CD4-positive, alpha-beta memory T cell (primary cell): ENCODE results near the gene ANKRD33. TPM values are rescaled to one million over a fixed set of nuclear protein-coding genes. Genes with fewer than 3 reads are reported as not detected.

Experiments used
- CTCF ChIA-PET: fragments of 350-600 bp; sonication (Branson Sonifier 250); formaldehyde crosslinking; loops from one replicate; lab custom pipeline; 2021; ENCODE audit warnings: inconsistent platforms; ENCODE audit not compliant: partially characterized antibody; lab: Charles Lee
- POLR2A ChIA-PET: fragments of 350-600 bp; sonication (Branson Sonifier 250); formaldehyde crosslinking; loops from one replicate; lab custom pipeline; 2021; ENCODE audit not compliant: partially characterized antibody; lab: Charles Lee
- DNase-seq, 5 donors: peaks; one replicate each; pipeline versions ENCODE4 v3.0.0 to v3.0.0-alpha.2; 2020 to 2022; ENCODE audit warnings: mixed read lengths in 1 of 5
- H3K27ac ChIP-seq: one replicate; pipeline ENCODE4 v1.7.0; 2013; ENCODE audit warnings: low read depth, low read length
- H3K27me3 ChIP-seq: 2 replicates; pipeline ENCODE4 v1.7.0; 2013; ENCODE audit warnings: mild to moderate bottlenecking, low read length, moderate library complexity; ENCODE audit not compliant: insufficient read depth
- H3K36me3 ChIP-seq: 2 replicates; pipeline ENCODE4 v1.7.0; 2013; ENCODE audit warnings: mild to moderate bottlenecking, low read length, moderate library complexity; ENCODE audit not compliant: insufficient read depth
- H3K4me1 ChIP-seq: 2 replicates; pipeline ENCODE4 v1.7.0; 2013; ENCODE audit warnings: mild to moderate bottlenecking, low read length, moderate library complexity; ENCODE audit not compliant: insufficient read depth
- H3K4me3 ChIP-seq, 2 donors: one replicate each; pipeline ENCODE4 v1.7.0; 2013; ENCODE audit warnings: low read length in 2 of 2, mild to moderate bottlenecking in 1 of 2
- H3K9me3 ChIP-seq, 2 donors: one replicate each; pipeline ENCODE4 v1.7.0; 2013; ENCODE audit warnings: low read length in 2 of 2, control low read depth in 1 of 2; ENCODE audit not compliant: control insufficient read depth in 1 of 2
- H3K27ac Mint-ChIP-seq, 7 donors: one replicate each; pipeline ENCODE4 v1.8.0; 2020 to 2021; ENCODE audit warnings: mixed read lengths in 7 of 7, mild to moderate bottlenecking in 6 of 7, inconsistent platforms in 3 of 7, moderate library complexity in 3 of 7
- H3K27me3 Mint-ChIP-seq, 2 donors: one replicate each; pipeline ENCODE4 v1.8.0; 2020 to 2021; ENCODE audit warnings: mixed read lengths in 2 of 2
- H3K36me3 Mint-ChIP-seq, 2 donors: one replicate each; pipeline ENCODE4 v1.8.0; 2020 to 2021; ENCODE audit warnings: mixed read lengths in 2 of 2, inconsistent platforms in 1 of 2, mild to moderate bottlenecking in 1 of 2
- H3K4me1 Mint-ChIP-seq, 4 donors: one replicate each; pipeline ENCODE4 v1.8.0; 2020 to 2021; ENCODE audit warnings: mixed read lengths in 4 of 4, mild to moderate bottlenecking in 1 of 4
- H3K4me3 Mint-ChIP-seq, 8 donors: one replicate each; pipeline ENCODE4 v1.8.0; 2020 to 2021; ENCODE audit warnings: mixed read lengths in 8 of 8, mild to moderate bottlenecking in 7 of 8, moderate library complexity in 6 of 8, inconsistent platforms in 3 of 8
- H3K9me3 Mint-ChIP-seq, 8 donors: one replicate each; pipeline ENCODE4 v1.8.0; 2020 to 2021; ENCODE audit warnings: mixed read lengths in 8 of 8, mild to moderate bottlenecking in 5 of 8, inconsistent platforms in 3 of 8, moderate library complexity in 1 of 8
- intact Hi-C: fragments of 100-400 bp; cut with micrococcal nuclease; formaldehyde crosslinking; loops from one replicate; pipeline ENCODE4 v1.15.1; 2023
- polyA plus RNA-seq, 2 donors: library from polyadenylated mRNA; unstranded; fragments of 300-500 nt; fragmentation: Illumina TruSeq; gene quantifications; one replicate each; pipeline ENCODE4 v1.2.3, GENCODE V29; 2021
- total RNA-seq, 2 experiments: library from RNA; stranded (reverse); gene quantifications; one replicate each; pipeline ENCODE4 v1.2.3, GENCODE V29; 2021

The ANKRD33 gene
- total and polyA plus RNA-seq, 4 experiments from 2014 or later, result not detected

GRCh38 chr12:51863363-51863932 is 24.5 kb upstream of the ANKRD33 start:
- Mint-ChIP-seq H3K36me3 (no peaks in the 10 kb centered on the region), H3K27me3 (peaks cover 32 to 58% of the 10 kb centered on the region in 2 donors), H3K27ac (no peak overlapping the region), H3K9me3 (no peaks in the 10 kb centered on the region), H3K4me3 (peak overlapping the region in 5 of 8 donors; percentile 32 to 59 (median 49)), H3K4me1 (peaks cover 0 to 11% (median 8%) of the 10 kb centered on the region in 4 donors)
- DNase-seq, result no peak
- H3K4me3 ChIP-seq, result no peak overlapping the region
- H3K9me3 ChIP-seq, result no peaks in the 10 kb centered on the region
- peaks cover 24% of the 10 kb centered on the region for H3K27me3 ChIP-seq
- no peaks in the 10 kb centered on the region for H3K36me3 ChIP-seq
- intact Hi-C loops, result no loop called here
- CTCF ChIA-PET, result interaction anchor here (1.3 to 1.7 kb wide), 4 partner anchors 20 to 60 kb away, joined by 3 to 4 read pairs (median 4); no protein-coding TSS in a partner anchor
- no peak overlapping the region for H3K27ac ChIP-seq
- POLR2A ChIA-PET, result interaction anchor here (0.6 to 1.0 kb wide), 2 partner anchors 23 to 431 kb away, joined by 3 read pairs; no protein-coding TSS in a partner anchor
- peaks cover 9% of the 10 kb centered on the region for H3K4me1 ChIP-seq

- ChIA-PET CTCF (interaction anchor here (1.3 to 1.7 kb wide), 4 partner anchors 20 to 59 kb away, joined by 3 to 4 read pairs (median 4); no protein-coding TSS in a partner anchor), POLR2A (interaction anchor here (0.6 to 1.0 kb wide), 2 partner anchors 22 to 432 kb away, joined by 3 read pairs; no protein-coding TSS in a partner anchor)
- H3K36me3 Mint-ChIP-seq, result no peaks in the 10 kb centered on the region
- no peak overlapping the region for H3K27ac Mint-ChIP-seq
- Histone ChIP-seq H3K4me1 (peaks cover 9% of the 10 kb centered on the region), H3K36me3 (no peaks in the 10 kb centered on the region), H3K9me3 (no peaks in the 10 kb centered on the region), H3K4me3 (no peak overlapping the region), H3K27ac (no peak overlapping the region), H3K27me3 (peaks cover 31% of the 10 kb centered on the region)
- H3K9me3 Mint-ChIP-seq, result peaks cover 0 to 2% (median 0%) of the 10 kb centered on the region in 8 donors
- intact Hi-C loops, result no loop called here
- no peak for DNase-seq
- peak overlapping the region in 7 of 8 donors; percentile 17 to 72 (median 47) for H3K4me3 Mint-ChIP-seq
- H3K4me1 Mint-ChIP-seq, result peaks cover 0 to 17% (median 9%) of the 10 kb centered on the region in 4 donors
- H3K27me3 Mint-ChIP-seq, result peaks cover 37 to 62% of the 10 kb centered on the region in 2 donors
Observed at GRCh38 chr12:51863933-51864832, 23.7 kb upstream of the ANKRD33 start.

- H3K4me3 ChIP-seq, result no peak overlapping the region
- Mint-ChIP-seq H3K9me3 (peaks cover 0 to 2% (median 0%) of the 10 kb centered on the region in 8 donors), H3K4me1 (peaks cover 0 to 17% (median 10%) of the 10 kb centered on the region in 4 donors), H3K36me3 (no peaks in the 10 kb centered on the region), H3K27me3 (peaks cover 39 to 65% of the 10 kb centered on the region in 2 donors), H3K27ac (no peak overlapping the region), H3K4me3 (peak overlapping the region in 6 of 8 donors; percentile 17 to 72 (median 58))
- CTCF ChIA-PET, result interaction anchor here (1.5 to 1.6 kb wide), 2 partner anchors 21 to 41 kb away, joined by 3 to 4 read pairs; no protein-coding TSS in a partner anchor
- H3K27me3 ChIP-seq, result peaks cover 31% of the 10 kb centered on the region
- intact Hi-C loops, result no loop called here
- no peak for DNase-seq
- POLR2A ChIA-PET, result no interaction called here
- no peak overlapping the region for H3K27ac ChIP-seq
- H3K4me1 ChIP-seq, result peaks cover 9% of the 10 kb centered on the region
- H3K9me3 ChIP-seq, result no peaks in the 10 kb centered on the region
- H3K36me3 ChIP-seq, result no peaks in the 10 kb centered on the region
Observed at GRCh38 chr12:51864833-51865670, 22.9 kb upstream of the ANKRD33 start.

- DNase-seq, result no peak
- ChIA-PET POLR2A (no interaction called here), CTCF (no interaction called here)
- no peak overlapping the region for H3K4me3 ChIP-seq
- no peak overlapping the region for H3K4me3 Mint-ChIP-seq
- peaks cover 44 to 71% of the 10 kb centered on the region in 2 donors for H3K27me3 Mint-ChIP-seq
- no peaks in the 10 kb centered on the region for H3K36me3 Mint-ChIP-seq
- no peak overlapping the region for H3K27ac Mint-ChIP-seq
- H3K27me3 ChIP-seq, result peaks cover 31% of the 10 kb centered on the region
- peaks cover 9% of the 10 kb centered on the region for H3K4me1 ChIP-seq
- peaks cover 0 to 2% (median 0%) of the 10 kb centered on the region in 8 donors for H3K9me3 Mint-ChIP-seq
- H3K9me3 ChIP-seq, result no peaks in the 10 kb centered on the region
- intact Hi-C loops, result no loop called here
- no peak overlapping the region for H3K27ac ChIP-seq
- H3K36me3 ChIP-seq, result no peaks in the 10 kb centered on the region
- H3K4me1 Mint-ChIP-seq, result peaks cover 0 to 17% (median 14%) of the 10 kb centered on the region in 4 donors
Observed at GRCh38 chr12:51865757-51866270, 22.1 kb upstream of the ANKRD33 start.

- Histone ChIP-seq H3K4me1 (peaks cover 9% of the 10 kb centered on the region), H3K4me3 (no peak overlapping the region), H3K36me3 (no peaks in the 10 kb centered on the region), H3K27me3 (peaks cover 31% of the 10 kb centered on the region), H3K27ac (no peak overlapping the region), H3K9me3 (no peaks in the 10 kb centered on the region)
- POLR2A ChIA-PET, result no interaction called here
- peaks cover 43 to 72% of the 10 kb centered on the region in 2 donors for H3K27me3 Mint-ChIP-seq
- H3K4me1 Mint-ChIP-seq, result peaks cover 0 to 17% (median 14%) of the 10 kb centered on the region in 4 donors
- H3K4me3 Mint-ChIP-seq, result no peak overlapping the region
- intact Hi-C loops, result no loop called here
- CTCF ChIA-PET, result no interaction called here
- no peaks in the 10 kb centered on the region for H3K36me3 Mint-ChIP-seq
- peaks cover 0 to 2% (median 0%) of the 10 kb centered on the region in 8 donors for H3K9me3 Mint-ChIP-seq
- H3K27ac Mint-ChIP-seq, result no peak overlapping the region
- no peak for DNase-seq
Observed at GRCh38 chr12:51866324-51866723, 21.6 kb upstream of the ANKRD33 start.

GRCh38 chr12:51866762-51867161 is 21.1 kb upstream of the ANKRD33 start:
- Mint-ChIP-seq H3K27ac (no peak overlapping the region), H3K27me3 (peaks cover 43 to 67% of the 10 kb centered on the region in 2 donors), H3K36me3 (no peaks in the 10 kb centered on the region), H3K4me1 (peaks cover 0 to 17% (median 14%) of the 10 kb centered on the region in 4 donors), H3K4me3 (no peak overlapping the region), H3K9me3 (peaks cover 0 to 2% (median 0%) of the 10 kb centered on the region in 8 donors)
- intact Hi-C loops, result no loop called here
- Histone ChIP-seq H3K9me3 (no peaks in the 10 kb centered on the region), H3K36me3 (no peaks in the 10 kb centered on the region), H3K27ac (no peak overlapping the region), H3K4me1 (peaks cover 9% of the 10 kb centered on the region), H3K4me3 (no peak overlapping the region), H3K27me3 (peaks cover 31% of the 10 kb centered on the region)
- ChIA-PET CTCF (no interaction called here), POLR2A (interaction anchor here (0.7 kb wide), 1 partner anchor 9 kb away, joined by 4 read pairs; no protein-coding TSS in a partner anchor)
- DNase-seq, result no peak
